IMR-90 (cell line): ENCODE data around the gene NANOS3. TPM values are rescaled to one million over a fixed set of nuclear protein-coding genes. Genes with fewer than 3 reads are reported as not detected.

Source experiments
- FOS ChIP-seq: fragments of 150-350 bp; IDR thresholded peaks from 2 replicates; pipeline ENCODE4 v1.6.1; 2016; ENCODE audit warnings: low read depth, low read length
- MAZ ChIP-seq: IDR thresholded peaks from 2 replicates; pipeline ENCODE4 v1.6.1; 2012; ENCODE audit warnings: low read depth, mild to moderate bottlenecking, low read length, improper control_type of control experiment, moderate library complexity, borderline replicate concordance
- POLR2A ChIP-seq: IDR thresholded peaks from 2 replicates; pipeline ENCODE4 v1.6.1; 2012; ENCODE audit warnings: mild to moderate bottlenecking, low read depth, low read length
- SMC3 ChIP-seq: fragments of 150-350 bp; IDR thresholded peaks from 2 replicates; pipeline ENCODE4 v1.6.1; 2016; ENCODE audit warnings: low read depth, mild to moderate bottlenecking, antibody characterized with exemption, low read length, moderate library complexity
- polyA plus RNA-seq, 3 experiments: library from polyadenylated mRNA; depleted of rRNA; stranded (reverse); fragments of >200 nt; gene quantifications; 2 replicates each; pipeline ENCODE4 v1.2.3, GENCODE V29; 2012; ENCODE audit warnings: low replicate concordance in 1 of 3
- total RNA-seq: library from RNA; depleted of rRNA; stranded (reverse); fragments of >200 nt; gene quantifications from 2 replicates; pipeline ENCODE4 v1.2.3, GENCODE V29; 2012

The NANOS3 gene
- total and polyA plus RNA-seq, 2 of the 4 experiments (the other 2 are of a cell fraction): 0.63 TPM; not detected in 1

DNA sequence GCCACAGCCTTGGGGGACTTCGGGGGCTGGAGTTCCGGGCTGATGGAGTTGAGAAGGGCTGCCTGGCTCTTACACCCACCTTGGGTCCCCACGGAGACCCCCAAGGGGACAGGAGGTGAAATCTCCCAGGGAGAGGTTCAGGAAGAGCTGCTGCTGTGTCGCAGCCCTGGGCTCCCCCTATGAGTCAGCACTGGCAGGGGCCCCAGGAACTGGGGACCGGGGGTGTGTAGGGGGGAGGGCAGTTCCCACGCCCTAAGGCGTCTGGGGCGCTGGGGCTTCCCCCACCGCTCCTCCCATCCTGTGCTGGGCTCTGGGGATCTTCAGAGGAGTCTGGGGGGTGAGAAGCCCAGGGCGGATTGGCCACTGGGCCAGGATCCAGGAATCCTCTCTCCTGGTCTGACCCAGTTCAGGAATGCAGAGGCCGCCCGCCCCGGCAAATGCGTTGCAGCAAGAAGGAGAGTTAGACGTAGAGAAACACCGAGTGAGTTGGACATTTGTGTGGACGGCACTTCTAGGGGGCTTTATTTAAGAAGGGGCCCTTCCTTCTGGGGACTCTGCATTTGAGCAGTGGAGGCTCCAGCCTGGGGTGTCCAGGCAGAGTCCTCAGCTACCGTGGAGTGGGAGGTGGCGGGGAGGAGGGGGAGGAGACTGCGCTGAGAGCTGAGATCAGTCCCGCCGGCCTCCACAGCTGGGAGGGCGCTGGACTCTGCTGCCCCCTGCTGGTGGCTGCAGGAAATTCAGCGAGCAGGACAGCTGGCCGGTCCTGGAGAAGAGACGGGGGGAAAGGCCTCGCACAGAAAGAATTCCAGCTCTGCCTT is 15.0 kb upstream of the NANOS3 start (continued):
- TF ChIP-seq MAZ: peak; percentile 80
- TF ChIP-seq SMC3: peak; percentile 78
- peak; percentile 94 for TF ChIP-seq FOS
- peak; percentile 71; the same call in 1 of the 2 replicates for TF ChIP-seq POLR2A
